ENCODE data around the gene SBK3. TPM values are rescaled to one million over a fixed set of nuclear protein-coding genes. Genes with fewer than 3 reads are reported as not detected.

Gene SBK3
- polyA plus RNA-seq, 1 of the 3 experiments (the other 2 are of a cell fraction) = 0.03 TPM

GRCh38 chr19:55500368-55500952 lies 44.9 kb downstream of the SBK3 start:
- Histone ChIP-seq H3K4me3 (ENCODE audit: low read depth in 2 of 2, low read length in 1 of 2) (no peak overlapping the region), H3K79me2 (ENCODE audit: insufficient read depth) (no peaks in the 10 kb centered on the region), H3K9ac (no peak overlapping the region), H3K36me3 (replicated peaks in 1 of 2; ENCODE audit: control insufficient read depth in 1 of 2, insufficient read depth in 2 of 2, low read length in 1 of 2) (no peaks in the 10 kb centered on the region), H3F3A (replicated peaks; ENCODE audit: insufficient read depth) (peaks cover 9% of the 10 kb centered on the region), H3K9me3 (no peaks in the 10 kb centered on the region), H4K20me1 (ENCODE audit: insufficient read depth) (no peaks in the 10 kb centered on the region), H3K4me2 (no peak overlapping the region), H2AFZ (ENCODE audit: low read depth) (no peak overlapping the region), H3K9me2 (no peaks in the 10 kb centered on the region), H3K27ac (ENCODE audit: low read depth in 2 of 2, low read length in 1 of 2) (no peak overlapping the region), H3K27me3 (ENCODE audit: insufficient read depth) (no peaks in the 10 kb centered on the region), H3K4me1 (ENCODE audit: control insufficient read depth in 1 of 2, insufficient read depth in 2 of 2, low read depth in 1 of 2, low read length in 1 of 2) (peaks cover 0 to 6% of the 10 kb centered on the region in 2 experiments; a peak in 1 of 4 replicates)
- WGBS (ENCODE audit: low lambda C conversion rate) = 91% methylated on average over 25 of the region's 26 CpGs
- DNase-seq = no peak
- no peak for TF ChIP-seq MEF2A (IDR thresholded peaks at IDR 0.05; ENCODE audit: borderline replicate concordance, low read depth)
- no peak for TF ChIP-seq REST (IDR thresholded peaks at IDR 0.05; ENCODE audit: low read depth, low read length)
- no peak for TF ChIP-seq FOSL2 (IDR thresholded peaks at IDR 0.05; ENCODE audit: borderline replicate concordance, low read depth)
- TF ChIP-seq RAD21 (IDR thresholded peaks at IDR 0.05; ENCODE audit: low read length) = no peak
- no peak for TF ChIP-seq EZH2phosphoT487 (IDR thresholded peaks at IDR 0.05; ENCODE audit: borderline replicate concordance, low read depth)
- no peak for TF ChIP-seq CTCF (IDR thresholded peaks at IDR 0.05)
- no peak for TF ChIP-seq JUND (IDR thresholded peaks at IDR 0.05)
- POLR2A ChIA-PET = no interaction called here
- CTCF ChIA-PET = interaction anchor here (1.3 to 1.7 kb wide), 3 partner anchors 10 to 33 kb away, joined by 5 to 10 read pairs (median 5); no protein-coding TSS in a partner anchor

GRCh38 chr19:55498246-55498840 lies 47.0 kb downstream of the SBK3 start:
- ChIA-PET POLR2A (interaction anchor here (0.9 kb wide), 1 partner anchor 15 kb away, joined by 4 read pairs; no protein-coding TSS in a partner anchor), CTCF (interaction anchor here (1.0 to 1.3 kb wide), 4 partner anchors 11 to 197 kb away, joined by 3 to 10 read pairs (median 3); no protein-coding TSS in a partner anchor)
- Histone ChIP-seq H3F3A (replicated peaks; ENCODE audit: insufficient read depth) (peaks cover 9% of the 10 kb centered on the region), H3K4me3 (ENCODE audit: low read depth in 2 of 2, low read length in 1 of 2) (no peak overlapping the region), H3K4me1 (ENCODE audit: control insufficient read depth in 1 of 2, insufficient read depth in 2 of 2, low read depth in 1 of 2, low read length in 1 of 2) (peaks cover 0 to 5% of the 10 kb centered on the region in 2 experiments; a peak in 1 of 4 replicates), H2AFZ (ENCODE audit: low read depth) (no peak overlapping the region), H4K20me1 (ENCODE audit: insufficient read depth) (no peaks in the 10 kb centered on the region), H3K36me3 (replicated peaks in 1 of 2; ENCODE audit: control insufficient read depth in 1 of 2, insufficient read depth in 2 of 2, low read length in 1 of 2) (no peaks in the 10 kb centered on the region), H3K9ac (no peak overlapping the region), H3K27me3 (ENCODE audit: insufficient read depth) (no peaks in the 10 kb centered on the region), H3K9me3 (no peaks in the 10 kb centered on the region), H3K4me2 (no peak overlapping the region), H3K79me2 (ENCODE audit: insufficient read depth) (no peaks in the 10 kb centered on the region), H3K9me2 (no peaks in the 10 kb centered on the region), H3K27ac (ENCODE audit: low read depth in 2 of 2, low read length in 1 of 2) (no peak overlapping the region)
- no peak for TF ChIP-seq GABPA (IDR thresholded peaks at IDR 0.05; ENCODE audit: low read depth)
- no peak for TF ChIP-seq ZBTB33 (IDR thresholded peaks at IDR 0.05; ENCODE audit: borderline replicate concordance, low read depth)
- no peak for TF ChIP-seq EP300 (IDR thresholded peaks at IDR 0.05; ENCODE audit: borderline replicate concordance in 1 of 2, low read depth in 1 of 2, low read length in 1 of 2)
- TF ChIP-seq MAX (IDR thresholded peaks at IDR 0.05; ENCODE audit: low read depth) = no peak
- TF ChIP-seq FOXM1 (IDR thresholded peaks at IDR 0.05; ENCODE audit: low read depth) = no peak
- no peak for TF ChIP-seq RXRA (IDR thresholded peaks at IDR 0.05; ENCODE audit: borderline replicate concordance, low read depth)
- 79% methylated on average over 2 of the region's 2 CpGs for WGBS (ENCODE audit: low lambda C conversion rate)
- no peak for DNase-seq
